Activated CD8-positive, alpha-beta T cell treated with anti-CD3 and anti-CD28 coated beads for 36 hours (primary cell): ENCODE data around the gene RNF151. TPM values are rescaled to one million over a fixed set of nuclear protein-coding genes. Genes with fewer than 3 reads are reported as not detected.

Source experiments
- ATAC-seq: fragments of 200-7000 bp; cut with Tn5 transposase; one replicate; pipeline ENCODE4 v1.10.0; 2021; ENCODE audit warnings: mild to moderate bottlenecking, moderate library complexity
- CTCF ChIA-PET: fragments of 350-600 bp; sonication (Branson Sonifier 250); formaldehyde crosslinking; loops from one replicate; lab custom pipeline; 2021; ENCODE audit warnings: antibody characterized with exemption; lab: Charles Lee
- POLR2A ChIA-PET: fragments of 350-600 bp; sonication (Branson Sonifier 250); formaldehyde crosslinking; loops from one replicate; lab custom pipeline; 2021; ENCODE audit warnings: antibody characterized with exemption; lab: Charles Lee
- DNase-seq: peaks from one replicate; pipeline ENCODE4 v3.0.0-alpha.2; 2020
- H3K27ac Mint-ChIP-seq: one replicate; pipeline ENCODE4 v1.8.0; 2021; ENCODE audit warnings: mild to moderate bottlenecking, mixed read lengths
- H3K27me3 Mint-ChIP-seq: one replicate; pipeline ENCODE4 v1.8.0; 2021; ENCODE audit warnings: mixed read lengths
- H3K36me3 Mint-ChIP-seq: one replicate; pipeline ENCODE4 v1.8.0; 2021; ENCODE audit warnings: low read depth, mixed read lengths
- H3K4me1 Mint-ChIP-seq: one replicate; pipeline ENCODE4 v1.8.0; 2021; ENCODE audit warnings: low read depth, mixed read lengths
- H3K4me3 Mint-ChIP-seq: one replicate; pipeline ENCODE4 v1.8.0; 2021; ENCODE audit warnings: mild to moderate bottlenecking, moderate library complexity, mixed read lengths
- H3K9me3 Mint-ChIP-seq: one replicate; pipeline ENCODE4 v1.8.0; 2021; ENCODE audit warnings: mixed read lengths
- intact Hi-C: fragments of 100-400 bp; cut with micrococcal nuclease; formaldehyde crosslinking; loops from one replicate; pipeline ENCODE4 v1.10.0; 2022
- total RNA-seq, 2 experiments: library from RNA; stranded (reverse); gene quantifications; one replicate each; pipeline ENCODE4 v1.2.3, GENCODE V29; 2021
- TF ChIP-seq, protein P1 (sequence below): fragments of 200-600 bp; IDR thresholded peaks from one replicate; pipeline ENCODE4 v1.8.0; 2022; ENCODE audit warnings: antibody characterized with exemption, mild to moderate bottlenecking

Gene RNF151
- total RNA-seq, 2 experiments from 2014 or later = not detected

DNA sequence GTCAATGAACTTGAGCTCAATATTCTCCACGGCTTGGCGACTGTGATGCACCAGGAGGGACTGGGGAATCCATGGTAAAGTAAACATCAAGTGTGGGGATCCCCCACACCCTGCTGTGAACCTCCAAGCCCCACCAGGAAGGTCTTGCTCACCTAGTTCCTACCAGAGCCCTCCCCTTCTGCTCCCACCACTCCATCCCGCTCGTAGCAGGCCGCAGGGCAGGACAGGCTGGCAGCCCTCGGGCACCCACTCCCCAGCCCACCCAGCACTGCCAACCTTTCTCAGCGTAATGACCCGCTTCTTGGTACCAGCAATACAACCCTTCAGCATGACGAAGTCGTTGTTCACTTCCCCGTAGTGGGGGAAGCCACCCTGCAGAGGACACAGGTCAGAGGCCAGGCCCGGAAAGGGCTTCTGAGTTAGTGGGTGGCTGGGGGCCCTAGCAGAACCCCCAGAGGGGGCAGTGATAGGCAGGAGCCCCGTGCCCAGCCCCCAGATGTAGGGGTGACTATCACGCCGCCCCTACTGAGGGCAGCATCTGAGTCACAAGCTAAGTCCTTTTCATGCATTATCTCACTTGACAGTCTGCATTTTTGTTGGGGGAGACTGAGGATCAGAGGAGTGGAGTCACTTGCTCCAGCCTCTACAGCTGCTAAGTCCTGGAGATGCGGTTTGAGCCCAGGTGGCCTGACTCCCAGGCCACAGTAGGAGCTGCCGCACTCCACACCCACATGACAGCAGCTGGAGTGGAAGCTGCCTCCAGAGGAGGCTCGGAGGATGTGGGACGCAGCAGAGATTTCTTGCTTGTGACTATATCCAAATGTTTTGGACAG lies 20.9 kb upstream of the RNF151 start:
- Mint-ChIP-seq H3K36me3 (no peaks in the 10 kb centered on the region), H3K4me3 (no peak overlapping the region), H3K27me3 (no peaks in the 10 kb centered on the region), H3K4me1 (peaks cover 23% of the 10 kb centered on the region), H3K27ac (no peak overlapping the region), H3K9me3 (no peaks in the 10 kb centered on the region)
- no peak for DNase-seq
- intact Hi-C loops = no loop called here
- ChIA-PET POLR2A (interaction anchor here (0.9 to 9.2 kb wide), 4 partner anchors 11 to 207 kb away, joined by 3 to 113 read pairs (median 4); partner anchors contain the start of genes NDUFB10, RNF151 and RPS2), CTCF (interaction anchor here (1.2 kb wide), 1 partner anchor 19 kb away, joined by 3 read pairs; the partner anchor contains the start of gene RPS2)
- no peak for ATAC-seq
- TF ChIP-seq, protein P1, sequence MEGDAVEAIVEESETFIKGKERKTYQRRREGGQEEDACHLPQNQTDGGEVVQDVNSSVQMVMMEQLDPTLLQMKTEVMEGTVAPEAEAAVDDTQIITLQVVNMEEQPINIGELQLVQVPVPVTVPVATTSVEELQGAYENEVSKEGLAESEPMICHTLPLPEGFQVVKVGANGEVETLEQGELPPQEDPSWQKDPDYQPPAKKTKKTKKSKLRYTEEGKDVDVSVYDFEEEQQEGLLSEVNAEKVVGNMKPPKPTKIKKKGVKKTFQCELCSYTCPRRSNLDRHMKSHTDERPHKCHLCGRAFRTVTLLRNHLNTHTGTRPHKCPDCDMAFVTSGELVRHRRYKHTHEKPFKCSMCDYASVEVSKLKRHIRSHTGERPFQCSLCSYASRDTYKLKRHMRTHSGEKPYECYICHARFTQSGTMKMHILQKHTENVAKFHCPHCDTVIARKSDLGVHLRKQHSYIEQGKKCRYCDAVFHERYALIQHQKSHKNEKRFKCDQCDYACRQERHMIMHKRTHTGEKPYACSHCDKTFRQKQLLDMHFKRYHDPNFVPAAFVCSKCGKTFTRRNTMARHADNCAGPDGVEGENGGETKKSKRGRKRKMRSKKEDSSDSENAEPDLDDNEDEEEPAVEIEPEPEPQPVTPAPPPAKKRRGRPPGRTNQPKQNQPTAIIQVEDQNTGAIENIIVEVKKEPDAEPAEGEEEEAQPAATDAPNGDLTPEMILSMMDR = no peak

DNA sequence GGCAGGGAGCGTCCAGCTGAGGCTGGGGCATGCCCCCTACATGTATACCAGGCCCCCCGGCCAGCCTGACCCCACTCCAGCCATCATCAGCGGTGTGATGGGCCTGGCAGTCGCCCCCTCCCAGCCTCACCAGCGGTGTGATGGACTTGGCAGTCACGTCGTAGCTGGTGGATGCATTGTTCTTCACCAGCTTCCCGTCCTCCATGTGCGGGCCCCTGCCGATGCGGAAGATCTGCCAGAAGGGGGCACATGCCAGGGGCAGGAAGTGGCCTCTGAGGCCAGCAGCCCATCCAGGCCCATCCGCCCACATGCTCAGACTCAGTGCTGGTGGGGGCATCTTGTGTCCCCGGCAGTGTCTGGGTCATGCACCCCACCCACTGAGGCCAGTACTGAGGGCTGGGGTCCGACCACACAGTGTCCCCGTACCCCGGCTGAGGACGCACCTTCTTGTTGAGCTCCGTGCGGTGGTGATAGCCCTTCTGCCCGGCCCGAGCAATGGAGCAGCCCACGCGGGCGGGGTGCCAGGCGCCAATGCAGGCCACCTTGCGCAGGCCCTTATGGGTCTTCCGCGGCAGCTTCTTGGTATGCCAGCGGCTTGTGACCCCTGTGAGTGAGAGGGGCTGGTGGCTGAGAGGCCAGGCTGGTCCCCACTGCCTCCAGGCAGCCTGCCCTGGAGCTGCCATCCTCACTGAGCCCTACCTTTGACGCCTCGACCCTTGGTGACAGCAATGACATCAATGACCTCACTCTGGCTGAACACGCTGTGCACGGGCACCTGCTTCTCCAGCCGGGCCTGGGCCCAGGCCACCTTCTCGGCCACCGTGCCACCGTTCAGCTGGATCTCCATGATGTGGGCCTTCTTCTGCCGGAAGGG lies 19.9 kb upstream of the RNF151 start:
- ATAC-seq (no peak), DNase-seq (no peak)
- Mint-ChIP-seq H3K9me3 (no peaks in the 10 kb centered on the region), H3K4me1 (peaks cover 21% of the 10 kb centered on the region), H3K27ac (no peak overlapping the region), H3K27me3 (no peaks in the 10 kb centered on the region), H3K36me3 (no peaks in the 10 kb centered on the region), H3K4me3 (no peak overlapping the region)
- intact Hi-C loops = no loop called here
- TF ChIP-seq, protein P1 = no peak
- POLR2A ChIA-PET = interaction anchor here (0.9 to 9.2 kb wide), 2 partner anchors 16 to 44 kb away, joined by 3 to 113 read pairs; partner anchors contain the start of genes NDUFB10, RNF151 and RPS2
- CTCF ChIA-PET = interaction anchor here (1.2 to 1.6 kb wide), 2 partner anchors 18 to 57 kb away, joined by 3 read pairs; partner anchors contain the start of gene RPS2

DNA sequence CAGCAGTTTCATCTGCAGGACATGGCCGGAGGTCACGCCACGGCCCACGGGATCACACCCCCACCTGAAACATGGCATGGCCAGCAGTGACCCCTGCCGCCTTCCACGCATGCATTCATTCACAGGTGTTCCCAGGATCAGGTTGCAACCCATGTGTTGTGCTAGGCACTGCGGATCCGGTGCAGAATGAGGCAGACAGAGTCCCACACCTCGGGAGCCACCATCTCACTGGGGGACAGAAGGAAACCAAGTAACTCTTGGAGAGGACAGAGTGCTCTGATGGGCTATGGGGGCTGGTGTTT lies 19.3 kb upstream of the RNF151 start:
- Mint-ChIP-seq H3K36me3 (no peaks in the 10 kb centered on the region), H3K27ac (no peak overlapping the region), H3K4me3 (no peak overlapping the region), H3K27me3 (no peaks in the 10 kb centered on the region), H3K9me3 (no peaks in the 10 kb centered on the region), H3K4me1 (peaks cover 15% of the 10 kb centered on the region)
- CTCF ChIA-PET = interaction anchor here (1.2 to 1.6 kb wide), 2 partner anchors 17 to 57 kb away, joined by 3 read pairs; partner anchors contain the start of gene RPS2
- intact Hi-C loops = no loop called here
- no peak for DNase-seq
- TF ChIP-seq, protein P1 = no peak
- ATAC-seq = no peak
- POLR2A ChIA-PET = interaction anchor here (9.2 kb wide), 1 partner anchor 16 kb away, joined by 113 read pairs; the partner anchor contains the start of genes NDUFB10, RNF151 and RPS2

DNA sequence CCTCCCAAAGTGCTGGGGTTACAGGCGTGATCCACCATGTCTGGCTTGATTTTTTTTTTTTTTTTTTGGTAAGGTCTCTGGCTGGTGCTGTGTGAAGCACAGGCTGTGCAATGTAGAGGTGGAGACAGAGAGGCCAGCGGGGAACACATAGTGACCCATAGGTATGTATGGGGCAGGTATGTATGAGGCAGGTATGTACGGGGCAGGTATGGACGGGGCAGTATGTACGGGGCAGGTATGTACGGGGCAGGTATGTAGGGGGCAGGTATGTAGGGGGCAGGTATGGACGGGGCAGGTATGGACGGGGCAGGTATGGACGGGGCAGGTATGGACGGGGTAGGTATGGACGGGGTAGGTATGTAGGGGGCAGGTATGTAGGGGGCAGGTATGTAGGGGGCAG lies 17.1 kb upstream of the RNF151 start:
- ChIA-PET CTCF (no interaction called here), POLR2A (no interaction called here)
- H3K36me3 Mint-ChIP-seq = no peaks in the 10 kb centered on the region
- H3K4me1 Mint-ChIP-seq = peaks cover 5% of the 10 kb centered on the region
- no peak overlapping the region for H3K4me3 Mint-ChIP-seq
- no peaks in the 10 kb centered on the region for H3K9me3 Mint-ChIP-seq
- DNase-seq (no peak), ATAC-seq (no peak)
- TF ChIP-seq, protein P1 = no peak
- no peak overlapping the region for H3K27ac Mint-ChIP-seq
- no peaks in the 10 kb centered on the region for H3K27me3 Mint-ChIP-seq
- intact Hi-C loops = no loop called here
